H7 (cell line): ENCODE measurements around the gene DPM2. TPM values are rescaled to one million over a fixed set of nuclear protein-coding genes. Genes with fewer than 3 reads are reported as not detected.

Experiments
- DNase-seq: peaks from one replicate; pipeline ENCODE4 v3.0.0; 2012
- H3K27me3 ChIP-seq: 2 replicates; pipeline ENCODE4 v1.6.0; 2011; ENCODE audit warnings: mild to moderate bottlenecking, low read length; ENCODE audit not compliant: control insufficient read depth, insufficient read depth
- H3K36me3 ChIP-seq: replicated peaks from 2 replicates; pipeline ENCODE4 v1.5.1; 2011; ENCODE audit warnings: low read length; ENCODE audit not compliant: control insufficient read depth, insufficient read depth
- H3K4me3 ChIP-seq: 2 replicates; pipeline ENCODE4 v1.5.1; 2011; ENCODE audit warnings: low read depth, mild to moderate bottlenecking, control low read depth, low read length, moderate library complexity; ENCODE audit not compliant: insufficient read depth
- total RNA-seq: library from RNA; depleted of rRNA; stranded (reverse); fragments of >200 nt; shearing (Covaris generic); gene quantifications from 2 replicates; pipeline ENCODE4 v1.2.3, GENCODE V29; 2014; rRNA removed

DPM2 gene, protein sequence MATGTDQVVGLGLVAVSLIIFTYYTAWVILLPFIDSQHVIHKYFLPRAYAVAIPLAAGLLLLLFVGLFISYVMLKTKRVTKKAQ
- 38.3 and 45.6 TPM in 2 replicates for total RNA-seq

DNA sequence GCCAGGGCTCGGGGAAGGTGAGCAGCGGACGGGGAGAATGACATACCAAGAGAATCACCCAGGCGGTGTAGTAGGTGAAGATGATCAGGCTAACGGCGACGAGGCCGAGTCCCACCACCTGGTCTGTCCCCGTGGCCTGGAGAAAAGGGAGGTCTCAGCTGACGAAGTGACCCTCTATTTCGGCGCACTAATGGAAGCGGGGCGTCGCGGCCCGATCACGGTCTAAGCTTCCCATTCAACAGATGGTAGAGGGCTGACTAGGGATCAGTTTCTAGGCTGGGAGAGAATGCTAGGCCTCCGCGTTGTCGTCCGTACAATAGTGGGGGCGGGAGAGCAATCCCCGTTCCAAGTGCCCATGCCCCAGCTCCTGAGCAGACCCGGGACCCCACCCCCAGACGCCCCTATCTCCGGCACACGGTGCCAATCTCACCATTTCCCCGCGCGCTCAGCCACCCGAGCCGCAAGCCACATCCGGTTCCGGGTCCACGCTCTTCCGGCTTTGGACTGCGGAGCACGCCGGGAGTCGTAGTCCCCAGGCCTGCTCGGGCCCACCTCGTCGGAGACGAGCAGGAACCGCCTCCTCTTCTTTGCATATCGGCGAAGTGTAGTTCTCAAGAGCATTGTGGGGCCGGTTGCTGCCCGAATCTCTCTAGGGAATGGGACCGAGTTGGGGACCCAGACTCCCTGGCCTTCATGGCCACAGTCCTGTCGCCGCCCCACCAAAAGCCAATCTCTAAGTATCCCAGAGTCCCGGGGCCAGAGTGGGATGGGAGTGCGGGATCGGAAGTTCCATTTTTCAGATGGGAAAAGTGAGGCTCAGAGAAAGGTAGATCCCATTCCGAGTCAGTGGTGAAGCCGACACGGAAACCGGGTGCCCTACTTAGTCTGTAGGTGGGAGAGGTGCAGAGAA, at the start of gene DPM2:
TSS of gene DPM2 (minus strand) at position 467 of the 910 bp plus-strand sequence. CDS start at position 433, 34 bp downstream.
- peak; percentile 96 for DNase-seq
- Histone ChIP-seq H3K4me3 (peak within 1 kb of the TSS; percentile 92), H3K27me3 (no peaks in the 10 kb centered on the region), H3K36me3 (peaks cover 16% of the 10 kb centered on the region)

- Histone ChIP-seq H3K4me3 (no peak overlapping the region), H3K36me3 (no peaks in the 10 kb centered on the region), H3K27me3 (no peaks in the 10 kb centered on the region)
- DNase-seq: no peak
These were observed 49.5 kb upstream of the DPM2 start for GRCh38 chr9:127987103-127987614.

GRCh38 chr9:127985011-127985410, 47.4 kb upstream of the DPM2 start:
- no peaks in the 10 kb centered on the region for H3K27me3 ChIP-seq
- DNase-seq: peak; percentile 32
- H3K4me3 ChIP-seq: no peak overlapping the region
- no peaks in the 10 kb centered on the region for H3K36me3 ChIP-seq

DNA sequence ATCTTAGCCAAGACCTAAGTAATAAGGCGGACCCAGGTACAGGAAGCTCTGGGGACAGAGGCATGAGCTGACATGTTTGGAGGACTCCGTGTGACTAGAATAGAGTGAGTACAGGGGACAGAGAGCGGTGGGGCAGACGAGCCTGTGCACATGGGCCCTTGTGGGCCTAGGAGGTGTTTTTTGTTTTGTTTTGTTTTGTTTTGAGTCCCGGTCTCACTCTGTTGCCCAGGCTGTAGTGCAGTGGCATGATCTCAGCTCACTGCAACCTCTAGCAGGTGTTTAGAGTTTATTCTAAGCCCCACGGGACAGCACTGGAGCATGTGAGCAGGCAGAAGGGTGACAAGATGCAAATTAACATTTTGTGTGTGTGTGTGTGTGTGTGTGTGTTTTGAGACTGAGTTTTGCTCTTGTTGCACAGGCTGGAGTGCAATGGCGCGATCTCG, 46.2 kb upstream of the DPM2 start:
- Histone ChIP-seq H3K27me3 (no peaks in the 10 kb centered on the region), H3K4me3 (no peak overlapping the region), H3K36me3 (no peaks in the 10 kb centered on the region)
- DNase-seq: no peak

DNA sequence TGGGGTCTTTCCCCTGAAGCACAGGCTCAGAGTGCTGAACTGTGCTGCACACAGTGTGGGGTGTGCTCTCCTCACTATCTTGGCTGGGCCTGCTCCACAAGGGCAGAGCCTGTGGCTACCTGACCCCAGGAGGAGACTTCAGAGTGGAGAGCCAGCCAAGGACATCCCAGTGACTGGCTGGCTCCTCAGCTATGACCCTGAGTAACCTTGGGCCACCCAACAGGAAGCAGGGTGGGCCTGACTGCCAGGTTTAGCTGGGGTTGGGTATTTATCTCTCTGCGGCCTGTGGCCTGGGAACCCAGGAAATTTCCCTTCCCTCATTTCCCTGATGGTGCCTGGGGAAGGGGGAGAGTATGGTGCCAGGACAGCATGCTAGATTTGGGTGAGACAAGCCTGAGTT, 45.3 kb upstream of the DPM2 start:
- Histone ChIP-seq H3K4me3 (no peak overlapping the region), H3K36me3 (peaks cover 2% of the 10 kb centered on the region), H3K27me3 (no peaks in the 10 kb centered on the region)
- DNase-seq: no peak

GRCh38 chr9:127981559-127982121, 44.0 kb upstream of the DPM2 start:
- no peaks in the 10 kb centered on the region for H3K27me3 ChIP-seq
- H3K36me3 ChIP-seq: peaks cover 2% of the 10 kb centered on the region
- DNase-seq: no peak
- H3K4me3 ChIP-seq: peak overlapping the region; percentile 48

- Histone ChIP-seq H3K27me3 (no peaks in the 10 kb centered on the region), H3K36me3 (peaks cover 2% of the 10 kb centered on the region), H3K4me3 (peak within 1 kb of the TSS; percentile 84)
- DNase-seq: peak; percentile 99
These were observed 43.3 kb upstream of the DPM2 start, which contains the start of gene EEIG1 for GRCh38 chr9:127980706-127981558. EEIG1 (minus strand) TSS chr9:127980989; CDS start chr9:127980137, 852 bp downstream.

DNA sequence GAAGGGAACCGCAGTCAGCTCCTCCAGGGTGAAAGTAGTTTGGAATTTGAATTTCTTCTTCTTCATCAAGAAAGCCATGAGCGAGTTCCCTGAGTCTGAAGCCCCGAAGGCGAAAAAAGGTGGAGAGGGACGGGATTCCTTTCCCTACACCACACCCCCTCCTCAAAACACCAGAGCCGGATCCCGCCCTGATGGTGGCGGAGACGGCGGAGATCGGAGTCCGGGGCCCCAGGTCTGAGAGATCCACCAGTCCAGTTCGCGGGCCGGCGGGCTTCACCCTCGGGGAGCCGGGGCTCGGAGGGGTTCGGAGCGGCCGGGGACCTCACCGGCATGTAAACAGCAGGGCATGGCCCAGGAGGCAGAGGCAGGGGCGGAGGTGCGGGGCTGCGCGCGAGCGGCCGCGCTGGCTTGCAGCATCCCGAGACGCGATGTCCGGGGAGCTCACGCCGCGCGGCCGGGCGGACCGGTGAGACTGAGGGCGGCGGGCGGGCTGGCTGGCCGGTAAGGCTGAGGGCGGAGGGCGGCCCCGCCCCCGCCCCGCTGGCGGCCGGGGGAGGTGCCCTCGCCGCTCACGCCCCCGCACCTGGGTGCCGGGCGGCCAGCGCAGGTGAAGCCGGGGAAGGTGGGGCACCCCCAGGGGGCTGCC, 42.5 kb upstream of the DPM2 start:
- Histone ChIP-seq H3K36me3 (peaks cover 2% of the 10 kb centered on the region), H3K27me3 (no peaks in the 10 kb centered on the region), H3K4me3 (peak overlapping the region; percentile 84)
- peak; percentile 93 for DNase-seq

DNA sequence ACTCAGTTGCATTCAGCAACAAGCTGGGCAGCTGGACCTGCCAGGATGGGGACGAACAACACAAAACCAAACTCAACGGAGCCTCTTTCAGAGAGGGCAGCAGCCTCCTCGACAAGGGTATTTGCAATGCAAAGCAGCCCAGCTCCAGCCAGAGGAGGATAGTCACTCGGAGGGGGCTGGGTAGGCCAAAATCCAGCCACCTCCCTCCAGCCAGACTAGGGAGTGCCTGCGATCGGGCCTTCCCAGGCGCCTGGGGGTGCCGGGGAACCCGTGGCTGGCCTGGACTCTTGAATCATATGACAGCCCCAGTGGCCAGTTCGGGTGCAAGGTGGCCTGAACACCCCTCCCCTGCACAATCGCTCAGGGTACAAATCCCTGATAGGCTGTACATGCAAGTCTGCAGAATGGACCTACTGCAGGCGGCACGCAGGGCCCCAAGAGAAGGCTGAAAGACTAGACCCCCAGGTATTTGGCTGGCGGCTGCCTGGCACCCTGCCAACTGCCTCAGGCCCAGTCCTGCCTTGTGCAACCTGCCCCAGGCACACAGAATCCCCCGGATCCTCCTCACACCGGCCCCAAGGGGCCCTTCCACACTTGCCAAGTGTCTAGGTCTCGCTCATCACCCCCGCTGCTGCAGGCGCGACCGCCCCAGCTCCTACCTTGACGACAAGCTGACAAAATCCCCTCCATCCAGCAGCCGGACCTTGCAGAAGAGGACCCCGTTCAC, 41.8 kb upstream of the DPM2 start:
- Histone ChIP-seq H3K27me3 (no peaks in the 10 kb centered on the region), H3K36me3 (peaks cover 2% of the 10 kb centered on the region), H3K4me3 (peak overlapping the region; percentile 84)
- peak; percentile 87 for DNase-seq

GRCh38 chr9:127979015-127979332, 41.3 kb upstream of the DPM2 start:
- Histone ChIP-seq H3K36me3 (peaks cover 2% of the 10 kb centered on the region), H3K4me3 (peak overlapping the region; percentile 84), H3K27me3 (no peaks in the 10 kb centered on the region)
- DNase-seq: no peak

DNA sequence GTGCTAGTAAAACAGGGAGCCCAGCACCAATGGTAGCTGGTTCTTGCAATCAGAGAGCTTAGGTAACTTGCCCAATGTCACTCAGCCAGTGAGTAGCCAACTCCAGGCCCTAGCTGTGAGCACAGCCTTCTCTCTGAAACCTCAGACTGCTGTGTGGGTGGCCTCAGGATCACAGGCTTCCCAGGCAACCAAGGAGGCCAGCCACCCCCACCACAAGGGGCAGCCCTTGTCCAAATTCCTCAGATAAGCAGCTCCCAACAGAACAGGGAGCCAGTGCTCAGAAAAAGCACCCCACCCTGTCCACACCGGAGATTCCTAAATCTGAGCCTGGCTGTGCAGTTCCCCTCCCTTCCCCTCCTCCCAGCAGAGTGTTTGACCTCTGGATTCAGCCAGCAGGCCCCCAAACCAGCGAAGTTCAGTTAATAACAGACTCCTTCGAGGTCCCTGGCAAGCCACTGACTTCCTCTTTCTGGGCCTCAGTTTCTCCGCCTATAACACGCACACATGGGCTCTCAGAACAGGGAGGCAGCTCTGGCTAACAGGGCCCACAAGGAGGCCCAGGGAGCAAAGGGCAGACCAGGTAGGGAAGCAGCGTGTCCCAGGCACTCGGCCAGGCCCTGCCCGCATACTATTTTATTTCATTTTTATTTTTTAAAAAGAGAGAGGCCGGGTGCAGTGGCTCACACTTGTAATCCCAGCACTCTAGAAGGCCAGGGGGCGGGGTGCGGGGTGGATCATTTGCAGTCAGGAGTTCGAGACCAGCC, 40.4 kb upstream of the DPM2 start:
- peaks cover 2% of the 10 kb centered on the region for H3K36me3 ChIP-seq
- no peaks in the 10 kb centered on the region for H3K27me3 ChIP-seq
- peak; percentile 81 for DNase-seq
- H3K4me3 ChIP-seq: peak overlapping the region; percentile 19

DNA sequence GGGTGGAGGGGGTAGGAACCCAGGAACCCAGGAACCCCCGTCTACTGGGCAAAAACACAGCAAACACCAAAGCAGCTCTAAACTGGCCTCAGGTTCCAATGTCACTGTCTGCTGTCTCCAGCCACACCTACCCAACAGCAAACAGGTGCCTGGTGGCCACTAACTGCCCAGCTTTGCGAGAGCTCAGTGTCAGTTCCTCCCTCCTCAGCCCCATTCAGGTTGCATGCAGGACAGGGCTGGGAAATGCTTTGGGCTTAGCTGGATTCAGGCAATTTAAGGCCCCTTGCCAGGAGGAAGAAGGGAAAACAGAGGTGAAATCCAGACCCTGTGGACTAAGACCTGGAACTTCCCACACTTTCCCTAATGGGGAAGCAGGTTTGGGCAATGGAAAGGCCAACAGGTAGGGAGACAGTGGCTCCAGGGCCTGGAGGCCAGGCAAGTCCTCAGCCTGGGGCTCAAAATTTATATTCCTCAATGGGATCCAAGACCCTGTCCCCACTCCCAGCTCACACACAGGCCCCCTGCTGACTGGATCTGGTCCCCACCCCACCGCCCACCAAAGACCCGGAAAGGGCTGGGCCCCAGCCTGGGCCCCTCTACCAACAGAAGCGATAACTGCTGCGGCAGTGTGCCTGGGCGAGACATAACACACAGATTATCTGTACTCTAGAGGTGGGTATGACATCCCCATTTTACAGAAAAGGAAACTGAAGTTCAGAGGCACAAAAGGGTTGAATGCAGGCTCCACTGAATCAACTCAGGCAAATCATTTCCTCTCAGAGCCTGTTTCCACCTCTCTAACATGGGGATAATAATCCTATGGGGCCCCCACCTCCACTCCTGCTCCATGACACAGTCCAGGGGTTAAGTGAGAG, 39.6 kb upstream of the DPM2 start:
- no peaks in the 10 kb centered on the region for H3K27me3 ChIP-seq
- H3K4me3 ChIP-seq: peak overlapping the region; percentile 19
- peaks cover 2% of the 10 kb centered on the region for H3K36me3 ChIP-seq
- DNase-seq: no peak
